Common myeloid progenitor, CD34-positive (primary cell): ENCODE measurements around the gene FATE1.

Experiments
- CTCF ChIA-PET: fragments of 350-600 bp; sonication (Branson Sonifier 250); formaldehyde crosslinking; loops from one replicate; lab custom pipeline; 2021; ENCODE audit warnings: antibody characterized with exemption; lab: Charles Lee
- POLR2A ChIA-PET: fragments of 350-600 bp; sonication (Branson Sonifier 250); formaldehyde crosslinking; loops from one replicate; lab custom pipeline; 2021; ENCODE audit warnings: antibody characterized with exemption; lab: Charles Lee
- DNase-seq, 3 donors: peaks; one replicate each; pipeline versions ENCODE4 v3.0.0 to v3.0.0-alpha.2; 2013
- H3K27ac ChIP-seq, 2 experiments: 1 replicate in 1 of 2; 2 replicates in 1 of 2; pipeline ENCODE4 v1.7.0; 2013; ENCODE audit warnings: inconsistent platforms in 2 of 2, low read length in 2 of 2, mild to moderate bottlenecking in 2 of 2, low read depth in 1 of 2, moderate library complexity in 1 of 2; ENCODE audit not compliant: severe bottlenecking in 2 of 2, insufficient read depth in 1 of 2, poor library complexity in 1 of 2
- H3K27me3 ChIP-seq, 5 experiments: replicated peaks in 2 of 5; 1 replicate in 3 of 5; 2 replicates in 2 of 5; pipeline versions ENCODE4 v1.6.1 to v1.7.0; 2013; ENCODE audit warnings: low read length in 4 of 5, mild to moderate bottlenecking in 2 of 5, moderate library complexity in 2 of 5, inconsistent platforms in 1 of 5; ENCODE audit not compliant: insufficient read depth in 5 of 5, control insufficient read depth in 4 of 5
- H3K36me3 ChIP-seq, 4 experiments: 1 replicate in 2 of 4; 2 replicates in 2 of 4; pipeline versions ENCODE4 v1.6.1 to v1.7.0; 2013; ENCODE audit warnings: low read length in 3 of 4, control low read depth in 1 of 4, mild to moderate bottlenecking in 1 of 4; ENCODE audit not compliant: control insufficient read depth in 4 of 4, insufficient read depth in 4 of 4
- H3K4me1 ChIP-seq, 4 experiments: 1 replicate in 3 of 4; 2 replicates in 1 of 4; pipeline versions ENCODE4 v1.6.1 to v1.7.1; 2013; ENCODE audit warnings: low read length in 3 of 4, mild to moderate bottlenecking in 3 of 4, control low read depth in 1 of 4, inconsistent platforms in 1 of 4, moderate library complexity in 1 of 4; ENCODE audit not compliant: control insufficient read depth in 4 of 4, insufficient read depth in 4 of 4; ENCODE audit errors: control extremely low read depth in 1 of 4
- H3K4me3 ChIP-seq, 7 experiments: 1 replicate in 4 of 7; 2 replicates in 3 of 7; pipeline versions ENCODE4 v1.5.1 to v1.7.0; 2013; ENCODE audit warnings: mild to moderate bottlenecking in 7 of 7, low read length in 6 of 7, moderate library complexity in 6 of 7, inconsistent platforms in 2 of 7, low read depth in 2 of 7, control low read depth in 1 of 7; ENCODE audit not compliant: insufficient read depth in 4 of 7, control insufficient read depth in 1 of 7; ENCODE audit errors: extremely low read depth in 1 of 7
- H3K9me3 ChIP-seq, 5 experiments: 1 replicate in 4 of 5; 2 replicates in 1 of 5; pipeline versions ENCODE4 v1.6.1 to v1.7.1; 2013; ENCODE audit warnings: low read length in 4 of 5, mild to moderate bottlenecking in 2 of 5, inconsistent platforms in 1 of 5, low read depth in 1 of 5, moderate library complexity in 1 of 5; ENCODE audit not compliant: control insufficient read depth in 4 of 5, insufficient read depth in 2 of 5; ENCODE audit errors: control extremely low read depth in 1 of 5
- WGBS: methylation state at CpG from one replicate; pipeline ENCODE4 v1.1.5; 2013; ENCODE audit not compliant: insufficient coverage; 5-methylcytosine and 5-hydroxymethylcytosine counted together

Gene FATE1

DNA sequence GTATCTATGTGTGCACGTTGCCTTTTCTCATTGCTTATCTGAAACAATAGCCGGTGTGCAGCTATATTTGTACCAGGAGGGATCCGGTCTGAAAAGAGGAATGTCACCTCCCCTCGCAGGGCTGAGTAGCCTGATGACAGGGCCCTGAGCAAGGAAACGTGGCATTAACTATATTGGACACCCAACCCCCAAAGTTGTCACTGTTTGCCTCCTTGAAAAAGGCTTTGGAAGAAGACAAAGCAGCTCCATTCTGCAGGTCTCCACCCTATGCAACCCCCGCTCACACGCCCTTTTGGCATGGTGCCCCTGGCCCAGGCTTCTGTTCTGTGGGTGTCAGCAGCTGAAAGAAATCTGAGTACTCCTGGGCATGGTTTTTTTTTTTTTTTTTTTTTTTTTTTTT is 12.3 kb upstream of the FATE1 start:
- 64% methylated on average over 4 of the region's 7 CpGs for WGBS
- CTCF ChIA-PET, result no interaction called here
- DNase-seq, result no peak
- Histone ChIP-seq H3K4me1 (no peaks in the 10 kb centered on the region), H3K9me3 (no peaks in the 10 kb centered on the region), H3K4me3 (no peak overlapping the region), H3K27me3 (peaks cover 0 to 11% (median 0%) of the 10 kb centered on the region in 5 experiments), H3K36me3 (no peaks in the 10 kb centered on the region), H3K27ac (no peak overlapping the region)
- POLR2A ChIA-PET, result no interaction called here

DNA sequence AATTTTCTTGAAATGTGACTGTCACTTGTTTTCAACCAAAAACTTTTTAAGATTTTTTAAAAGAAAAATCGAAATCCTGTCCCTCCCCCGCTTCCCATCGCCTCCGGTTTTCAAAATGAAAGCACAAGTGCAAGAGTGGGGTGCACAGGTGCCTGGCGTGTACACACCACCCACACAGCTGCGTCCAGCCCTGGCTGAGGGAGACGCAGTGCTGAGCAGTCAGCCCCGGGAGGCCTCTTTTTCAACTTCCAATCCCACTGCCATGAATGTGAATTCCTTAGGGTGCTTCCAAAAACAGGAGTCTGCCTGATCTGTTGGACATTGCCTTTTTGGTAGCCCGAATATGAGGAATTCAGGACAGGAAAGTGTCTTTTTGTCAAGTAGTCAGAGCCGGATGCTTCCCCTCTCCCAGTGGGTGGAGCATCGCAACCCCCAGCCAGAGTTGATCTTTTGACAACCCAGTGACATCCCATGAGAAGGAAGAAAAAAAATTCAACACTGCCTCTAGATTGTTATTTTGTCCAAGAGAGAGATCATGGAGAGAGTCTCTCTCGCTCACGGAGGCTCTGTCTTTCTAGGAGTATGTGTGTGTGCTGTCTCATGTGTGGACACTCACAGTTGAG is 11.7 kb upstream of the FATE1 start:
- H3K4me3 ChIP-seq, result no peak overlapping the region
- no peaks in the 10 kb centered on the region for H3K9me3 ChIP-seq
- CTCF ChIA-PET, result no interaction called here
- no peak for DNase-seq
- H3K4me1 ChIP-seq, result no peaks in the 10 kb centered on the region
- no peaks in the 10 kb centered on the region for H3K36me3 ChIP-seq
- no peak overlapping the region for H3K27ac ChIP-seq
- WGBS, result 79% methylated on average over 12 of the region's 13 CpGs
- POLR2A ChIA-PET, result no interaction called here
- peaks cover 0 to 11% (median 0%) of the 10 kb centered on the region in 5 experiments for H3K27me3 ChIP-seq

DNA sequence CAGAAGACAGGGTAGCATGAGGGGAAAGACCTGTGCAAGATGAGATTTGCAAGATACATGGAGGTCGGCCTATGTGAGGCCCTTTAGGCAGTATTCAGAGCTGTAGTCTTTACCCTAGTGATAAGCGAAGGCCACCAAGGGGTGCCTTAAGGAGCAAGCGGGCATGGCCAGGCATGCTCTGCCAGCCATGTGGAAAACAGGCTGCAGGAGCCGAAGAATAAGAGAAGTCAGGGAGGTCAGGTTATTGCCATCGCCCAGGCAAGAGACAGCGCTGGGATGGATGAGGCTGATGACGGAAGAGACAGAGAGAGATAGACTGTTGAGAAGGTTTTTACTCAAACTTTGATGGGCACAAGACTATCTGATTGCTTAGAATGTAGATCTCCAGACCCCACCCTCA is 7.0 kb upstream of the FATE1 start:
- no peak for DNase-seq
- Histone ChIP-seq H3K27me3 (peaks cover 0 to 28% (median 0%) of the 10 kb centered on the region in 5 experiments), H3K4me1 (no peaks in the 10 kb centered on the region), H3K36me3 (no peaks in the 10 kb centered on the region), H3K9me3 (no peaks in the 10 kb centered on the region), H3K27ac (no peak overlapping the region), H3K4me3 (no peak overlapping the region)
- CTCF ChIA-PET, result no interaction called here
- POLR2A ChIA-PET, result no interaction called here
- 83% methylated on average over 6 of the region's 7 CpGs for WGBS

DNA sequence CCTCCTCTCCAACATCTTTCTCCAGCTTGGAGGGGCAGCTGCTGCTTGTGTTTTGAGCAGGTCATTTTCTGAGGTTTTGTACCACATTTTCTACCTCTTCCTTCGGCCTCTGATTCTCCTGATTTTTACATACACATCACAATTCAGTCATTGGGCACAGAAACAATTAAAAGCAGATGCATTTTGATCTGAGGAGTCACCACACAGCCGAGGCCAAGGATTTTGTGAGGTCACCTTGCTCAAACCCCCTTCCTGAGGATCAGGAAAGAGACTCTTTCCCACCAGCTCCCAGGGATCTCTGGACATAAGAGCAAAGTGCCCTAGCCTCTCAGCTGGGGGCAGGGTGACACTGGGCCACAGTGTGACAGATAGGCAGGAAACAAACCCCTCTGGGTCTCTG is 5.4 kb upstream of the FATE1 start:
- peaks cover 0 to 22% (median 0%) of the 10 kb centered on the region in 5 experiments for H3K27me3 ChIP-seq
- H3K9me3 ChIP-seq, result no peaks in the 10 kb centered on the region
- CTCF ChIA-PET, result no interaction called here
- WGBS, result 79% methylated on average over 2 of the region's 2 CpGs
- no peak overlapping the region for H3K27ac ChIP-seq
- POLR2A ChIA-PET, result no interaction called here
- H3K36me3 ChIP-seq, result no peaks in the 10 kb centered on the region
- H3K4me3 ChIP-seq, result no peak overlapping the region
- no peak for DNase-seq
- no peaks in the 10 kb centered on the region for H3K4me1 ChIP-seq

DNA sequence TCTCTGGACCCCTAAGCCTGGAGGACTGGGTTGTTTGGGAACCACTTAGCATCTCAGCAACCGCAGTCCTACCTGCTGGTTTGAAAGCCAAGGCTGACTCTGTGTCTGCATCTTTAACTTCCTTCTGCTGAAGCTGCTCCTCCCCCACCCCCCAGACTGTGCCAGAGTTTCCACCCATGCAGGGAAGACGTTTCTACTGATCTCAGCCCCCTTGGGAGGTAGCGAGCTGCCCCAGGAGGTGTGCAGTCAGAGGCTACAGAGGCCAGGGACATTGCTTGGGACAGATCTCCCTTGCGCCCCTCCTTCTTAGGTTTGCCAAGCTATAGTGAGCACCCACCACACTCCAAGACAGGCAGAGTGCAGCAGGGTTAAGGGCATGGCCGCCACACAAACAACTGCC is 4.7 kb upstream of the FATE1 start:
- 71% methylated on average over 3 of the region's 5 CpGs for WGBS
- CTCF ChIA-PET, result no interaction called here

DNA sequence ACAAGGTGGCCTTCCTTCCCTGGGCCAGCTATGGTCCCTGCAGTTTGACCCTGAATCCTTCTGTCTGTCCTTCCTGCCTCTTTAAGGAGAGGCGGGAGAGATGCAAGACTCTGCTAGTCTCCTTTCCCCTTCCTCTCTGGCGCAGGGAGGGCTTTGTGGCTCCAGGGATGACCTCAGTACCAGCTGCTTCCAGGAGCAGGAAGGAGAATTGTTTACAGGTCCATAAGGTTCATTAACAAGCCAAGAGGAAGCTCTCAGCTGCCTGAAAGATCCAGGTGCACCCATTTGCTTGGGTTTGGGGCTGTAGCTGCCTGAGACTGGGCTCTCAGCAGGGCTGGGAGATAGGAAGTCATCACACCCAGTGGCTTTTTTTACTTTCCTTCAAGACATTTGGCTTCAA is 4.0 kb upstream of the FATE1 start:
- Histone ChIP-seq H3K9me3 (no peaks in the 10 kb centered on the region), H3K4me1 (no peaks in the 10 kb centered on the region), H3K36me3 (no peaks in the 10 kb centered on the region), H3K27me3 (peaks cover 0 to 22% (median 0%) of the 10 kb centered on the region in 5 experiments), H3K27ac (no peak overlapping the region), H3K4me3 (no peak overlapping the region)
- CTCF ChIA-PET, result no interaction called here
- POLR2A ChIA-PET, result no interaction called here
- WGBS, result 57% methylated on average over 1 of the region's 2 CpGs
- DNase-seq, result no peak

More for the DNA sequence above, 4.7 kb upstream of the FATE1 start:
- Histone ChIP-seq H3K27ac (no peak overlapping the region), H3K27me3 (peaks cover 0 to 22% (median 0%) of the 10 kb centered on the region in 5 experiments), H3K36me3 (no peaks in the 10 kb centered on the region), H3K4me1 (no peaks in the 10 kb centered on the region), H3K4me3 (no peak overlapping the region), H3K9me3 (no peaks in the 10 kb centered on the region)
- POLR2A ChIA-PET, result no interaction called here
- no peak for DNase-seq

DNA sequence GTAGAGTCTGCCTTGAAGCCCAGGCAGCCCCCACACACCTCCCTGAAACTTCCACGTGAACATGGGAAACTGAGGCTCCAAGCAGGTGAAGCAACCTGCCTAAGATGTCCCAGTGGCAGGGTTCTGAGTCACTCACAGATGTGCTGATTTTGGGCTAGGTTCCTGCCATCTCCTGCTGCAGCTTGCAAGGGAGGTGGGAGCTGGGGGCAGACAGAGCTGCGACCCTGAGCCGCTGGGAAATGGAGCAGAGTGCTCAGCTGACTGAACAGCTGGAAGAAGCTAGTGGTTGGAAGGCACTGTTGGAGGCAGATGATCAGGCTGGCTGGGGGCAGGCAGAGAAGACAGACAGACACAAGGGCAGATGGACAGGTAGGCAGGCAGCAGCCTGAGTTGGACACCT is 3.6 kb upstream of the FATE1 start:
- Histone ChIP-seq H3K36me3 (no peaks in the 10 kb centered on the region), H3K27me3 (peaks cover 0 to 22% (median 0%) of the 10 kb centered on the region in 5 experiments), H3K9me3 (no peaks in the 10 kb centered on the region), H3K27ac (no peak overlapping the region), H3K4me3 (no peak overlapping the region), H3K4me1 (no peaks in the 10 kb centered on the region)
- 74% methylated on average over 3 of the region's 3 CpGs for WGBS
- POLR2A ChIA-PET, result no interaction called here
- CTCF ChIA-PET, result no interaction called here
- no peak for DNase-seq
